Naive B cell (primary cell): ENCODE results near the gene FBXL5. TPM values are rescaled to one million over a fixed set of nuclear protein-coding genes. Genes with fewer than 3 reads are reported as not detected.
"Not testable (repeated sequence)": the region's sequence is repeated elsewhere in the genome, so short reads cannot be mapped to it uniquely, and the experiment has no call there.

Source experiments
- ATAC-seq, 2 donors: fragments of 150-1000 bp; cut with Tn5 transposase; 2 replicates each; pipeline ENCODE4 v1.10.0; 2021; ENCODE audit warnings: low read depth in 2 of 2, mild to moderate bottlenecking in 2 of 2, moderate library complexity in 2 of 2
- DNase-seq: peaks from one replicate; pipeline ENCODE4 v3.0.0; 2022
- H3K27ac Mint-ChIP-seq, 6 donors: one replicate each; pipeline ENCODE4 v1.8.0; 2020 to 2022; ENCODE audit warnings: mild to moderate bottlenecking in 6 of 6, mixed read lengths in 6 of 6, moderate library complexity in 5 of 6, inconsistent platforms in 2 of 6
- H3K27me3 Mint-ChIP-seq, 3 donors: one replicate each; pipeline ENCODE4 v1.8.0; 2021 to 2022; ENCODE audit warnings: mixed read lengths in 3 of 3, mild to moderate bottlenecking in 1 of 3
- H3K36me3 Mint-ChIP-seq, 2 donors: one replicate each; pipeline ENCODE4 v1.8.0; 2020 to 2022; ENCODE audit warnings: mixed read lengths in 2 of 2, inconsistent platforms in 1 of 2, mild to moderate bottlenecking in 1 of 2
- H3K4me1 Mint-ChIP-seq, 3 donors: one replicate each; pipeline ENCODE4 v1.8.0; 2020 to 2022; ENCODE audit warnings: mixed read lengths in 3 of 3, inconsistent platforms in 1 of 3, mild to moderate bottlenecking in 1 of 3, moderate library complexity in 1 of 3
- H3K4me3 Mint-ChIP-seq, 8 donors: one replicate each; pipeline ENCODE4 v1.8.0; 2020 to 2022; ENCODE audit warnings: mild to moderate bottlenecking in 8 of 8, mixed read lengths in 8 of 8, moderate library complexity in 8 of 8, inconsistent platforms in 2 of 8
- H3K9me3 Mint-ChIP-seq, 7 donors: one replicate each; pipeline ENCODE4 v1.8.0; 2020 to 2022; ENCODE audit warnings: mixed read lengths in 7 of 7, mild to moderate bottlenecking in 5 of 7, inconsistent platforms in 2 of 7, moderate library complexity in 1 of 7
- polyA plus RNA-seq, 6 donors: library from polyadenylated mRNA; unstranded; fragments of 300-500 nt; fragmentation: Illumina TruSeq; gene quantifications; one replicate each; pipeline ENCODE4 v1.2.3, GENCODE V29; 2021; ENCODE audit warnings: low read depth in 6 of 6

The FBXL5 gene
- polyA plus RNA-seq, 6 donors from 2014 or later = 97.0 to 172 (median 108) TPM

DNA sequence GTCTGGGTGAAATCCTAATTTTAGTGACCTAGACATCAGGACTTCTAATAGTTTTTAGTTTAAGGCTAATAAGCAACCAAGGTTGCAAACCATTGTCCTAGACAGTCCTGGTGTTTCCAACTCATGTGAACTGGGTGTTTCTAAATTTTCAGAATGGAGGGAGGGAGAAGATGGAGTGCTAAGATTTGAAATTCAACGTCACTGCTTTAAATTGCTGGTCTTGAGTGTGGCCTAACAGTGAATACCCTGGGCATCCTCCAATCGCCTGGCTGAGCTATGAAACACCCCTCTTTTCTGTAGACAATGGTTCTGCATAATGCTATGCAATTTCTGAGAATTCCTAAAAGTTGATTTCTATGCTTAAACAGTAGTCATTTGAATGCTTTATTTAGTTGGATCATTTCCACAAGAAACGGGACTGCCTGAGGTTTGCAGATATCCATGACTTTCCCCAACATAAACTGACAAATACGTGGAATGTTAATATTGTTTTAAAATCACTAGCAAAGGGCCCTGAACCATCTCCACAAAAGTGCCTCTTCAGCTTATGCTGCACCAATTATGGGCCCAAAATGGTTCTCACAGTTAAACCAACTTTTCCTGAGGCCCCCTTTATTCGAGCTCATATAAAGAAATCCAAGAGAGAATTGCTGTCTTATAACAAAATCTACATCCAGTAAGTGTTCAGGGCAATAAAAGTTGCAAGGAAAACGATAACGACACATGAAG, 1.1 kb downstream of the FBXL5 start:
- Mint-ChIP-seq H3K4me3 (peak overlapping the region; percentile 94 to 99 (median 98)), H3K4me1 (peaks cover 31 to 57% (median 42%) of the 10 kb centered on the region in 3 donors), H3K27me3 (no peaks in the 10 kb centered on the region), H3K27ac (peak overlapping the region; percentile 75 to 98 (median 96)), H3K36me3 (no peaks in the 10 kb centered on the region), H3K9me3 (no peaks in the 10 kb centered on the region)
- ATAC-seq (no peak), DNase-seq (no peak)

DNA sequence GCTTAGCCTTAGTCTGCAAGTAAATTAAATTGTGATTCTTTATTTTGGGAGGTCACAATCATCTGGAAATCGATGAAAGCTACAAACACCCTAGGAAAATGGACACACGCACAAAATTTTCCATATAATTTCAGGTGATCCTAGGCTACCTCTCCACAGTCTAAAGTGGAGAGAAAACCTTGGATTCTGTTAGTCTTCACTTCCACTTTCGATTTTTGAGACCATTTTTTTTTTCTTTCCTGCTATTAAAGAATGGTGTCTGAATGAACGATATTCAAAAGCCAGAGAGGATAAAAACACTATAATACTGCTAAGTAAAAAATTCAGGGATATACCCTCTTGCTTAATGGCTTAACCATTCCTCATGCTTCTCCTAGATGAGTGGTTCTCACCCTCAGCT, 1.7 kb downstream of the FBXL5 start:
- no peaks in the 10 kb centered on the region for H3K36me3 Mint-ChIP-seq
- peaks cover 34 to 63% (median 46%) of the 10 kb centered on the region in 3 donors for H3K4me1 Mint-ChIP-seq
- no peaks in the 10 kb centered on the region for H3K9me3 Mint-ChIP-seq
- peak overlapping the region in 5 of 6 donors; percentile 51 to 98 (median 95) for H3K27ac Mint-ChIP-seq
- DNase-seq (no peak), ATAC-seq (no peak)
- no peaks in the 10 kb centered on the region for H3K27me3 Mint-ChIP-seq
- peak overlapping the region; percentile 94 to 99 (median 98) for H3K4me3 Mint-ChIP-seq

DNA sequence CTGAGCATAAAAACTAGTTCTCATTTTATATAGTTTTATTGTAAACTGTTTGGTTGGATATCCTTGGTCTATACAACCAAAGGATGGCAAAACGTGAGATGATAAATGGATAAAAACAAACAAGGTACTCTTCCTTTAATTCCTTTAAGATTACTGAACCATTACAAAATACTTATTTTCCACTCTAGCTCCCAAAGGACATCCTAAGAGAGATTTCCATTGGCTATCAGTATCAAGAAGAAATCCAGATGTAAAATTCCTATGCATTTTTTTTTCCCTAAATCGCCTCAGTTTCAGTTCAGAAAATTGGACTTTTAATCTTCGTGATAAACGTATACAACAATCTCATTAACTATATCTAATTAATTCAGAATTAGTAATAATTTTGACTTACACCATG, 2.3 kb downstream of the FBXL5 start:
- Mint-ChIP-seq H3K36me3 (no peaks in the 10 kb centered on the region), H3K4me3 (peak overlapping the region in 7 of 8 donors; percentile 96 to 99 (median 98)), H3K27me3 (no peaks in the 10 kb centered on the region), H3K4me1 (peaks cover 35 to 68% (median 48%) of the 10 kb centered on the region in 3 donors), H3K9me3 (no peaks in the 10 kb centered on the region), H3K27ac (peak overlapping the region in 4 of 6 donors; percentile 13 to 95 (median 70))
- DNase-seq = no peak
- ATAC-seq = no peak

DNA sequence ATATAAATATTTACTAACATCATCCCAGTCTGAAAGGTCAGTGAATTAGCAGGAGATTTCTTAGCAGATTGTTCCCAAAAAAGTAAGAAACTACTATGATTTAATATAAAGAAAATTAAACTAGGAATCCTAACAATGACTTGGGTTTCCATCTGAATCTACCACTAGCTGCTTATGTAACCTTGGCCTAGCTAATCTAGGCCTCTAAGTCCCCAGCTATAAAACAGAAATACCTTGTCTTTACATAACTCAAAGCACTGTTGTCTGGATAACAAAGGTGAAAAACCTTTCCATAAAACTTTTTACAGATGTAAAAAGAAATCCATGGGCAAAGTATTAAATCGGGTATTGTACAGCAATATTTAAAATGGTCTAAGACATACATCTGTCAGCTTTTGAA, 3.0 kb downstream of the FBXL5 start:
- H3K27ac Mint-ChIP-seq = peak overlapping the region in 1 of 6 donors; percentile 83
- H3K9me3 Mint-ChIP-seq = no peaks in the 10 kb centered on the region
- H3K4me3 Mint-ChIP-seq = peak overlapping the region in 1 of 8 donors; percentile 99
- H3K36me3 Mint-ChIP-seq = no peaks in the 10 kb centered on the region
- H3K4me1 Mint-ChIP-seq = peaks cover 35 to 68% (median 48%) of the 10 kb centered on the region in 3 donors
- DNase-seq (no peak), ATAC-seq (no peak)
- no peaks in the 10 kb centered on the region for H3K27me3 Mint-ChIP-seq

DNA sequence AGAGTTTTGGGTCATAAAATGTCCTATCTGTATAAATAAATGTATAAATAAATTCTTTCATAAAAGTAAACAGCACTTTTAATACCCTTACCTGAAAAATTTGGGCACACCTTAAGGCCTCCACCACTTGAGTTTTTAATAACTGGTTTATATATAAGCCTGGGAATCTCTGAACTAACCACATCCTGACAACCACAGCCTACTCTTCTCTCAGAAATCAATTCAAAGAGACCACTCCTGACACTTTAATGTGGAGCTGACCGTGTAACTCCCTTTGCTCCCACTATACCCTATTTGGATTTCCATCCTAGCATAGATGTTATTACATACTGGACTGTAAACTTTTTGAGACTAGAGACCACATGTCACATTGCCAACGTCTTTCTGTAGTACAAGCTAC, 3.5 kb downstream of the FBXL5 start:
- peaks cover 35 to 68% (median 48%) of the 10 kb centered on the region in 3 donors for H3K4me1 Mint-ChIP-seq
- peak overlapping the region in 1 of 6 donors; percentile 83 for H3K27ac Mint-ChIP-seq
- ATAC-seq (no peak), DNase-seq (no peak)
- no peaks in the 10 kb centered on the region for H3K27me3 Mint-ChIP-seq
- H3K36me3 Mint-ChIP-seq = no peaks in the 10 kb centered on the region
- no peaks in the 10 kb centered on the region for H3K9me3 Mint-ChIP-seq
- peak overlapping the region in 1 of 8 donors; percentile 99 for H3K4me3 Mint-ChIP-seq

DNA sequence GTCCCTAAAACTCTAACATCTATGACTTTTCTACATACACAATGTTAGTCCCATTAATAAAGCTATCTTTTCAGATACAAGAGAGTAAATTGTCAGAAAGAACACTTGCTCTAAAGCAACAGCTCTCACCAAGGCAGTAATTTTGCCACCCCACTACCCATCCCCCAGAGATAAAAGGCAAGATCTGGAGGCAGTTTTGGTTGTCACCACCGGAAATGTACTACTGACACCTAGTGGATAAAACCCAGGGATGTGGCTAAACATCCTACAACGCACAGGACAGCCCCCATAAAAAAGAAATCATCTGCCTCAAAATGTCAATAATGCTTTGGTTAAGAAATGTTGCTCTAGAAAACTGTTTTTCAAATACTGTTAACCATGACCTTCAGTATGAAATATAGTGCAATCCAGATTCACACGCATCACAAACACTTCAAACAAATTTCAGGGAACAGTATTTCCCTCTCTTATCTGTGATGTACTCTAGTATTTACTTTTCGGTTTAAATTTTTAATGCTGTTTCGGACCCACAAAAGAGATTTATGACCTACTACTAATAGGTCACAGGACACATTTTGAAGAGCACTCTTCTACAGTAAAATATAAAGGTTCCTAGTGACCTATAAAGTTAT, 5.1 kb downstream of the FBXL5 start:
- DNase-seq (peak; percentile 63), ATAC-seq (peak; percentile 71 to 77)
- H3K27me3 Mint-ChIP-seq = no peaks in the 10 kb centered on the region
- no peaks in the 10 kb centered on the region for H3K9me3 Mint-ChIP-seq
- peaks cover 35 to 62% (median 44%) of the 10 kb centered on the region in 3 donors for H3K4me1 Mint-ChIP-seq
- H3K36me3 Mint-ChIP-seq = no peaks in the 10 kb centered on the region
- peak overlapping the region in 2 of 6 donors; percentile 25 to 44 for H3K27ac Mint-ChIP-seq
- H3K4me3 Mint-ChIP-seq = peak overlapping the region in 5 of 8 donors; percentile 1 to 50 (median 19)

DNA sequence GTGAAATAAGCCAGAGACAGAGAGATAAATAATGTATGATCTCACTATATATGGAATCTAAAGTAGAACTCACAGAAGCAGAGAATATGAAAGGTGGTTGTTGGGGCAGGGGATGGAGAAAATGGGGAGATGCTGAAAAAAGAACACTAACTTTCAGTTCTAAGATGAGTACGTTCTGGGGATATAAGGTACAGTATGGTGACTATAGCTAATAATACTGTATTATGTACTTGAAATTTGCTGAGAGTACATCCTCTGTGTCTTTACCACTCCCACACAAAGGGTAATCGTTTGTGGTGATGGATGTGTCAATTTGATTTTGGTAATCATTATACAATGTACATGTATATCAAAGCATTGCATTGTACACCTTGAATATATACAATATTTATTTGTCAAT, 6.6 kb downstream of the FBXL5 start:
- H3K27me3 Mint-ChIP-seq = no peaks in the 10 kb centered on the region

DNA sequence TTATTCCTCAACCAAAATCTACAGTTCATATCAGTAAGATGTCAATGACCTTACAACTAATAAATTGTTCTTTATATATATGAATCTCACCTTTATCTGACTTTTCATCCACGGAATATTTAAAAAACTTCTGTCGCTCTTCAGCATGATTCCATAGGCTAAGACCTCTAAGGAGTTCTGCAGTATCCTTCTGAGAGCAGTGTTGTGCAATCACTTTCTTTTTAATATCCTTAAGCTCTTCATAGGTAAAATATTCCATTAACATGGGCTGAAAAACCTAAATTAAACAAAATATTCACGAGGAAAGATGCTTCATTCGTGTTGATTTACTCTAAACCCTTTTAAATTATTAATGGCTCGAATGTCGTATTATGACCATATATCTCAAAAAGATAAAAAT, 16.7 kb downstream of the FBXL5 start:
- Mint-ChIP-seq H3K27me3 (no peaks in the 10 kb centered on the region), H3K36me3 (peaks cover 5 to 19% of the 10 kb centered on the region in 2 donors), H3K9me3 (no peaks in the 10 kb centered on the region), H3K27ac (no peak overlapping the region), H3K4me1 (peaks cover 4 to 19% (median 7%) of the 10 kb centered on the region in 3 donors), H3K4me3 (no peak overlapping the region)
- no peak for DNase-seq
- no peak for ATAC-seq

More for the DNA sequence above, 6.6 kb downstream of the FBXL5 start:
- peaks cover 0 to 4% of the 10 kb centered on the region in 2 donors for H3K36me3 Mint-ChIP-seq
- H3K9me3 Mint-ChIP-seq = no peaks in the 10 kb centered on the region
- H3K4me3 Mint-ChIP-seq = no peak overlapping the region
- ATAC-seq (no peak), DNase-seq (no peak)
- peaks cover 31 to 56% (median 41%) of the 10 kb centered on the region in 3 donors for H3K4me1 Mint-ChIP-seq
- peak overlapping the region in 1 of 6 donors; percentile 32 for H3K27ac Mint-ChIP-seq

DNA sequence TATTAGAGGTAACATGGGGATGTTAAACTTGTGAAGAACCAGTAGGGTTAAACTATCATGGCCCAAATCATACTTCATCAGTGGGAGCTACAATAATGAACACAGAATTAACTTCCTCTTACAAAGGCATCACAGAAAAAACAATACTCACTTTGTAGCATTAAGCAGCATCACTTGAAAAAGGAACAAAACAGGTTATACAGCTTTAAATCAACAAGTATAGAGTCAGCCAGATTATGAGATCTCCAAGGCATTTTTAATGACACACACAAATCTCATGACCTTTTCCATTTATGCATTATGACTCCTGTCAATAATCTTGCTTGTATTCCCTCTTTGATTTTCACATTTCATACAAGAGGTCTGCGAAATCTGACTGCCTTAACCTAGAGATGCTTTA, 18.3 kb downstream of the FBXL5 start:
- Mint-ChIP-seq H3K27me3 (no peaks in the 10 kb centered on the region), H3K27ac (peak overlapping the region in 1 of 6 donors; percentile 72), H3K9me3 (no peaks in the 10 kb centered on the region), H3K4me1 (peaks cover 0 to 12% (median 3%) of the 10 kb centered on the region in 3 donors), H3K4me3 (no peak overlapping the region), H3K36me3 (peaks cover 12 to 16% of the 10 kb centered on the region in 2 donors)
- ATAC-seq (no peak), DNase-seq (no peak)

DNA sequence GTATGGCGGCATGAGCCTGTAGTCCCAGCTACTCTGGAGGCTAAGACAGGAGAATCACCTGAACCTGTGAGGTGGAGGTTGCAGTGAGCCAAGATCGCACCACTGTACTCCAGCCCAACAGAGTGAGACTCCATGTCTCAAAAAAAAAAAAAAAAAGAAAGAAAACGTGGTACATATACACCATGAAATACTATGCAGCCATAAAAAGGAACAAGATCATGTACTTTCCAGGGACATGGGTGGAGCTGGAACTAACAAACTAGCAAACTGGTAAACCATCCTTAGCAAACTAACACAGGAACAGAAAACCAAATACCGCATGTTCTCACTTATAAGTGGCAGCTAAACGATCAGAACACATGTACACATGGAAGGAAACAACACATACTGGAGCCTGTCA, 37.8 kb downstream of the FBXL5 start:
- not testable (repeated sequence) for ATAC-seq, H3K27me3 Mint-ChIP-seq, DNase-seq, H3K4me3 Mint-ChIP-seq
- Mint-ChIP-seq H3K36me3 (peaks cover 46 to 61% of the 10 kb centered on the region in 2 donors), H3K27ac (peak overlapping the region in 3 of 6 donors; percentile 2 to 94 (median 37)), H3K4me1 (peaks cover 29 to 39% (median 31%) of the 10 kb centered on the region in 3 donors), H3K9me3 (peaks cover 0 to 43% (median 22%) of the 10 kb centered on the region in 7 donors)

DNA sequence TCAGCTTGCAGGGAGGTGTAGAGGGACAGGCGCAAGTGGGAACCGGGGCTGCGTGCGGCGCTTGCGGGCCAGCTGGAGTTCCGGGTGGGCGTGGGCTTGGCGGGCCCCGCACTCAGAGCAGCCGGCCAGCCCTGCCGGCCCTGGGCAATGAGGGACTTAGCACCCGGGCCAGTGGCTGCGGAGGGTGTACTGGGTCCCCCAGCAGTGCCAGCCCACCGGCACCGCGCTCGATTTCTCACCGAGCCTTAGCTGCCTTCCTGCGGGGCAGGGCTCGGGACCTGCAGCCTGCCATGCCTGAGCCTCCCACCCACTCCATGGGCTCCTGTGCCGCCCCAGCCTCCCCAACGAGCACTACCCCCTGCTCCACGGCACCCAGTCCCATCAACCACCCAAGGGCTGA, 40.3 kb downstream of the FBXL5 start:
- Mint-ChIP-seq H3K4me1 (peaks cover 15 to 29% (median 22%) of the 10 kb centered on the region in 3 donors), H3K9me3 (peaks cover 0 to 25% (median 14%) of the 10 kb centered on the region in 7 donors), H3K36me3 (peaks cover 33 to 44% of the 10 kb centered on the region in 2 donors)
- H3K4me3 Mint-ChIP-seq, ATAC-seq, H3K27ac Mint-ChIP-seq, DNase-seq, H3K27me3 Mint-ChIP-seq: not testable (repeated sequence)

DNA sequence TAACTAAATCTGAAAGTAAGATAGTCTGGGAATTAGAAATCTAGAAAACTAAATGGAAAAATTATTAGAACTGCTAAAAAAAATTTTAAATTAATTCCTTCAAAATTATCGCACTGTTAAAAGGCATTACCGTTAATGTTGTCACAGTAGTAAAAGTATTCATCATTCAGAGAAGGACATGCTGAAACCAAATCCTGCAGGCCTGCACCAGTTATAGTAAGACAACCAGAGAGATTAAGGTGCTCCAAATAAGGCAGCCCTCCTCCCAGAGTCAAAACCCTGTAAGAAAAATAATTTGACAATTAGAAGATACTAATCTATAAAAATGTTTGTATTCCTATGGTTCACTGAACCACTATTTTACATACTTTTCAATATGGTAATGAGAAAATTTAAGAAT, 43.0 kb downstream of the FBXL5 start:
- H3K9me3 Mint-ChIP-seq = peaks cover 0 to 11% (median 5%) of the 10 kb centered on the region in 7 donors
- DNase-seq = no peak
- no peak for ATAC-seq
- peaks cover 23 to 30% of the 10 kb centered on the region in 2 donors for H3K36me3 Mint-ChIP-seq
- no peak overlapping the region for H3K4me3 Mint-ChIP-seq
- no peaks in the 10 kb centered on the region for H3K27me3 Mint-ChIP-seq
- H3K27ac Mint-ChIP-seq = peak overlapping the region in 1 of 6 donors; percentile 30
- H3K4me1 Mint-ChIP-seq = peaks cover 15 to 22% (median 17%) of the 10 kb centered on the region in 3 donors

DNA sequence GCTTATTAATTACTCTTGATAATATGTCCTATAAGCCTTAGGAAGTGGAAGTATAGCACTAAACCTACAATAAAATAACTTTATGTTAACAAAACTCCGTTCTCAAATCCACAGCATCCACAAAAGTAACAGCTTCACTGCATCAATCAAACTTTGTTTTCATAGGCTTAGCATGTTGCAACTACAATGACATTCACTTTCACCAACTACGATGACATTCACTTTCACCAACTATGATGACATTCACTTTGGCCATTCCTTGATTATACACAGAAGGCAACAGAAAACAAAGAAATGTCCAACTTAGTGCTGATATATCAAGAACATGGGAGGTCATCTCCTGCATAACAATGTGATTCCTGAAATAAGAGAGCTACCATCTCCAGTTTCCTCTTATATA, 44.3 kb downstream of the FBXL5 start:
- Mint-ChIP-seq H3K27ac (no peak overlapping the region), H3K36me3 (peaks cover 12 to 21% of the 10 kb centered on the region in 2 donors), H3K4me1 (peaks cover 5 to 15% (median 11%) of the 10 kb centered on the region in 3 donors), H3K9me3 (peaks cover 0 to 6% (median 5%) of the 10 kb centered on the region in 7 donors), H3K27me3 (no peaks in the 10 kb centered on the region), H3K4me3 (no peak overlapping the region)
- ATAC-seq (no peak), DNase-seq (no peak)
